CD4-positive, alpha-beta T cell (primary cell): ENCODE results near the gene ZCCHC7. TPM values are rescaled to one million over a fixed set of nuclear protein-coding genes. Genes with fewer than 3 reads are reported as not detected.

Source experiments
- ATAC-seq: fragments of 200-7000 bp; cut with Tn5 transposase; one replicate; pipeline ENCODE4 v1.10.0; 2022; ENCODE audit warnings: mild to moderate bottlenecking; ENCODE audit not compliant: poor library complexity
- CTCF ChIA-PET: fragments of 350-600 bp; sonication (Branson Sonifier 250); formaldehyde crosslinking; loops from one replicate; lab custom pipeline; 2021; ENCODE audit warnings: antibody characterized with exemption, inconsistent platforms; lab: Charles Lee
- POLR2A ChIA-PET: fragments of 350-600 bp; sonication (Branson Sonifier 250); formaldehyde crosslinking; loops from one replicate; lab custom pipeline; 2021; ENCODE audit warnings: antibody characterized with exemption, inconsistent platforms; lab: Charles Lee
- DNase-seq, 14 experiments: peaks; one replicate each; pipeline ENCODE4 v3.0.0-alpha.2; 2013 to 2020; ENCODE audit warnings: mixed read lengths in 2 of 14
- H3K27ac ChIP-seq, 2 donors: one replicate each; pipeline versions ENCODE4 v1.5.1 to v1.7.0; 2013; ENCODE audit warnings: low read length in 2 of 2, low read depth in 1 of 2, mild to moderate bottlenecking in 1 of 2
- H3K27me3 ChIP-seq, 2 experiments: 1 replicate in 1 of 2; 2 replicates in 1 of 2; pipeline versions ENCODE4 v1.6.1 to v1.7.0; 2013; ENCODE audit warnings: low read length in 2 of 2, control low read depth in 1 of 2, mild to moderate bottlenecking in 1 of 2, moderate library complexity in 1 of 2; ENCODE audit not compliant: insufficient read depth in 2 of 2, control insufficient read depth in 1 of 2
- H3K36me3 ChIP-seq: one replicate; pipeline ENCODE4 v1.6.1; 2013; ENCODE audit warnings: low read length, control low read depth; ENCODE audit not compliant: insufficient read depth
- H3K4me1 ChIP-seq: one replicate; pipeline ENCODE4 v1.6.1; 2013; ENCODE audit warnings: low read length, control low read depth; ENCODE audit not compliant: insufficient read depth
- H3K4me3 ChIP-seq: one replicate; pipeline ENCODE4 v1.5.1; 2013; ENCODE audit warnings: mild to moderate bottlenecking, low read length, moderate library complexity
- H3K9me3 ChIP-seq, 2 experiments: 1 replicate in 1 of 2; 2 replicates in 1 of 2; pipeline versions ENCODE4 v1.6.1 to v1.7.0; 2013; ENCODE audit warnings: low read length in 2 of 2, mild to moderate bottlenecking in 2 of 2, control low read depth in 1 of 2, moderate library complexity in 1 of 2; ENCODE audit not compliant: control insufficient read depth in 1 of 2, insufficient read depth in 1 of 2
- H3K27ac Mint-ChIP-seq: one replicate; pipeline ENCODE4 v1.8.0; 2020; ENCODE audit warnings: mixed read lengths
- H3K27me3 Mint-ChIP-seq: one replicate; pipeline ENCODE4 v1.8.0; 2021; ENCODE audit warnings: mixed read lengths
- H3K36me3 Mint-ChIP-seq: one replicate; pipeline ENCODE4 v1.8.0; 2021; ENCODE audit warnings: low read depth, mixed read lengths
- H3K4me1 Mint-ChIP-seq: one replicate; pipeline ENCODE4 v1.8.0; 2021; ENCODE audit warnings: low read depth, mixed read lengths
- H3K4me3 Mint-ChIP-seq: one replicate; pipeline ENCODE4 v1.8.0; 2020; ENCODE audit warnings: mild to moderate bottlenecking, mixed read lengths
- H3K9me3 Mint-ChIP-seq: one replicate; pipeline ENCODE4 v1.8.0; 2020; ENCODE audit warnings: mixed read lengths
- intact Hi-C, 2 experiments: fragments of 100-400 bp; cut with DNase I in 1 of 2; cut with micrococcal nuclease in 1 of 2; formaldehyde crosslinking; loops; one replicate each; pipeline versions ENCODE4 v1.15.1 to v1.9.0; 2023 to 2025; cut with DNase I, micrococcal nuclease
- total RNA-seq, 174 experiments: library from RNA in 2 of 174; stranded (reverse) in 2 of 174; gene quantifications; one replicate each; pipeline ENCODE4 v1.2.3 and lab custom pipeline; 2021 to 2026
- TF ChIP-seq, protein P1 (sequence below): fragments of 200-600 bp; IDR thresholded peaks from one replicate; pipeline ENCODE4 v1.8.0; 2022; ENCODE audit warnings: antibody characterized with exemption, mild to moderate bottlenecking

Gene ZCCHC7
- total RNA-seq, 2 experiments from 2014 or later = 40.7 to 41.0 TPM

DNA sequence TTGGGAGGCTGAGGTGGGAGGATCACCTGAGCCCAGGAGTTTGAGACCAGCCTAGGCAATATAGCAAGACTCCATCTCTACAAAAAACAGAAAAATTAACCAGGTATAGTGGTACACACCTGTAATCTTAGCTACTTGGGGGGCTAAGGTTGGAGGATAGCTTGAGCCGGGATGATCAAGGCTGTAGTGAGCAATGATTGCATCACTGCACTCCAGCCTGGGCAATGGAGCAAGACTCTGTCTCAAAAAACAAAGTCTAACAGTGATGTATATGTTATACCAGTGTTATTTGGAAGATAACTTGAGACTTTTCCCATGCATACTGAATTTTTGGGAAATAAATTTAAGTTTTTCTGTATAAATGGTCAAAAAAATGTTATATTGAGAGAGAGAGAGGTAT is 146.3 kb downstream of the ZCCHC7 start:
- ChIA-PET CTCF (no interaction called here), POLR2A (interaction anchor here (1.6 kb wide), 1 partner anchor 36 kb away, joined by 5 read pairs; no protein-coding TSS in a partner anchor)
- Histone ChIP-seq H3K9me3 (no peaks in the 10 kb centered on the region), H3K4me1 (no peaks in the 10 kb centered on the region), H3K27ac (no peak overlapping the region), H3K4me3 (no peak overlapping the region), H3K27me3 (no peaks in the 10 kb centered on the region), H3K36me3 (no peaks in the 10 kb centered on the region)
- ATAC-seq (no peak), DNase-seq (no peak)
- Mint-ChIP-seq H3K9me3 (no peaks in the 10 kb centered on the region), H3K27me3 (no peaks in the 10 kb centered on the region), H3K4me3 (no peak overlapping the region), H3K36me3 (peaks cover 19% of the 10 kb centered on the region), H3K27ac (no peak overlapping the region), H3K4me1 (no peaks in the 10 kb centered on the region)
- intact Hi-C loops = no loop called here
- TF ChIP-seq, protein P1, sequence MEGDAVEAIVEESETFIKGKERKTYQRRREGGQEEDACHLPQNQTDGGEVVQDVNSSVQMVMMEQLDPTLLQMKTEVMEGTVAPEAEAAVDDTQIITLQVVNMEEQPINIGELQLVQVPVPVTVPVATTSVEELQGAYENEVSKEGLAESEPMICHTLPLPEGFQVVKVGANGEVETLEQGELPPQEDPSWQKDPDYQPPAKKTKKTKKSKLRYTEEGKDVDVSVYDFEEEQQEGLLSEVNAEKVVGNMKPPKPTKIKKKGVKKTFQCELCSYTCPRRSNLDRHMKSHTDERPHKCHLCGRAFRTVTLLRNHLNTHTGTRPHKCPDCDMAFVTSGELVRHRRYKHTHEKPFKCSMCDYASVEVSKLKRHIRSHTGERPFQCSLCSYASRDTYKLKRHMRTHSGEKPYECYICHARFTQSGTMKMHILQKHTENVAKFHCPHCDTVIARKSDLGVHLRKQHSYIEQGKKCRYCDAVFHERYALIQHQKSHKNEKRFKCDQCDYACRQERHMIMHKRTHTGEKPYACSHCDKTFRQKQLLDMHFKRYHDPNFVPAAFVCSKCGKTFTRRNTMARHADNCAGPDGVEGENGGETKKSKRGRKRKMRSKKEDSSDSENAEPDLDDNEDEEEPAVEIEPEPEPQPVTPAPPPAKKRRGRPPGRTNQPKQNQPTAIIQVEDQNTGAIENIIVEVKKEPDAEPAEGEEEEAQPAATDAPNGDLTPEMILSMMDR = no peak

DNA sequence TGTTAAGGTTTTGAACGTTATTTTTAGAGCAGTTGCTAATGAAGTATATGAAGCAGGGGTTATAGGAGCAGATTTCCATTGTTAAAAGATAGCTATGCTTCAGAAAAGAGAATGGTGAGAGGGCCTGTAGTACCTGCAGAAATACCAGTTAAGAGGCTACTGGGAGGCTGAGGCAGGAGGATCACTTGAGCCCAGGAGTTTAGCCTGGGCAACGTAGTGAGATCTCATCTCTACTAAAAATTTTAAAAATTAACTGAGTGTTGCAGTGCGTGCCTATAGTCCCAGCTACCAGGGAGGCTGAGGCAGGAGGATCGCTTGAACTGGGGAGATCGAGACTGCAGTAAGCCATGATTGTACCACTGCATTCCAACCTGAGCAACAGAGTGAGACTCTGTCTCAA is 148.8 kb downstream of the ZCCHC7 start:
- Histone ChIP-seq H3K4me1 (no peaks in the 10 kb centered on the region), H3K9me3 (peaks cover 0 to 6% of the 10 kb centered on the region in 2 experiments), H3K27me3 (no peaks in the 10 kb centered on the region), H3K4me3 (no peak overlapping the region), H3K36me3 (no peaks in the 10 kb centered on the region), H3K27ac (no peak overlapping the region)
- peaks cover 7% of the 10 kb centered on the region for H3K9me3 Mint-ChIP-seq
- no peaks in the 10 kb centered on the region for H3K4me1 Mint-ChIP-seq
- POLR2A ChIA-PET = no interaction called here
- H3K27me3 Mint-ChIP-seq = no peaks in the 10 kb centered on the region
- CTCF ChIA-PET = no interaction called here
- H3K36me3 Mint-ChIP-seq = peaks cover 43% of the 10 kb centered on the region
- H3K4me3 Mint-ChIP-seq = no peak overlapping the region
- intact Hi-C loops = no loop called here
- no peak for DNase-seq
- no peak overlapping the region for H3K27ac Mint-ChIP-seq
- TF ChIP-seq, protein P1 = no peak
- no peak for ATAC-seq

- H3K4me3 ChIP-seq = no peak overlapping the region
- peaks cover 7% of the 10 kb centered on the region for H3K9me3 Mint-ChIP-seq
- H3K4me1 ChIP-seq = no peaks in the 10 kb centered on the region
- DNase-seq (no peak), ATAC-seq (no peak)
- ChIA-PET POLR2A (no interaction called here), CTCF (no interaction called here)
- no peaks in the 10 kb centered on the region for H3K4me1 Mint-ChIP-seq
- TF ChIP-seq, protein P1 = no peak
- peaks cover 60% of the 10 kb centered on the region for H3K36me3 Mint-ChIP-seq
- intact Hi-C loops = no loop called here
- H3K27ac Mint-ChIP-seq = no peak overlapping the region
- no peaks in the 10 kb centered on the region for H3K36me3 ChIP-seq
- H3K27me3 Mint-ChIP-seq = no peaks in the 10 kb centered on the region
- peaks cover 0 to 6% of the 10 kb centered on the region in 2 experiments for H3K9me3 ChIP-seq
- H3K27ac ChIP-seq = no peak overlapping the region
- no peak overlapping the region for H3K4me3 Mint-ChIP-seq
- H3K27me3 ChIP-seq = no peaks in the 10 kb centered on the region
Observed at GRCh38 chr9:37271679-37272078, 151.3 kb downstream of the ZCCHC7 start.
